ENCODE data around the gene MACROD2.
"Not testable (repeated sequence)": the region's sequence is repeated elsewhere in the genome, so short reads cannot be mapped to it uniquely, and the experiment has no call there.

Gene MACROD2

DNA sequence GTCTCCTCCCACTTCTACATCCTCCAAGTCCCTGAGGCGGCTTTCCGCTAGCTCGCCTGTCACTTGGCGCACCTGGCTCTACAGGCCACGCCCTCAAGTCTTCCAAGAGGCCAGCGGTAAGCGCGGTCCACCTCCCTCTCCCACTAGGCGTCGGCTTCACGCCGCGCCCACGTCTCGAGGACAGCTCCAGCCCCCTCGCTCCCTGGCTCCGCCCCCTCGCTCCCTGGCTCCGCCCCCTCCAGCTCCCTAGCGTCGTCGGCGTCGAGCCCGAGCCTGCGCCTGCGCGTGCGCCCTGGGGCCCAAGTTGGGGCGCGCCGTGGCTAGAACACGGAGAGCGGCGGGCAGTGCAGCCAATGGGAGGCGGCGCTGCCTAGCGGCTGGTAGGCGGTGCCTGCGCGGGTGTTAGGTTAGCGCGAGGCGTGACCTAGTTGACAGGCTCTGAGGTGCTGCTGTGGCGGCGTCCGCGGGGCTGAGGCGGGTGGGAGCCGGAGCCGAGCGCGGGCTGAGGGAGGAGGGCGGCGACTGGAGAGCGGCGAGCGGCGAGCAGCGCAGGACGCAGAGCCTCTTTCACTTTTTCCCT lies at the start of gene MACROD2:
TSS of gene MACROD2 (plus strand) at position 431 of the 580 bp plus-strand sequence.
- H3K9me3 Mint-ChIP-seq: peaks cover 22% of the 10 kb centered on the region
- peaks cover 20% of the 10 kb centered on the region for H3K27me3 Mint-ChIP-seq
- peak; percentile 40 for DNase-seq
- CTCF ChIA-PET: no interaction called here
- peaks cover 8% of the 10 kb centered on the region for H3K4me1 Mint-ChIP-seq
- peak within 1 kb of the TSS; percentile 57 for H3K4me3 Mint-ChIP-seq
- no peak within 1 kb of the TSS for H3K27ac Mint-ChIP-seq
- no peaks in the 10 kb centered on the region for H3K36me3 Mint-ChIP-seq

DNA sequence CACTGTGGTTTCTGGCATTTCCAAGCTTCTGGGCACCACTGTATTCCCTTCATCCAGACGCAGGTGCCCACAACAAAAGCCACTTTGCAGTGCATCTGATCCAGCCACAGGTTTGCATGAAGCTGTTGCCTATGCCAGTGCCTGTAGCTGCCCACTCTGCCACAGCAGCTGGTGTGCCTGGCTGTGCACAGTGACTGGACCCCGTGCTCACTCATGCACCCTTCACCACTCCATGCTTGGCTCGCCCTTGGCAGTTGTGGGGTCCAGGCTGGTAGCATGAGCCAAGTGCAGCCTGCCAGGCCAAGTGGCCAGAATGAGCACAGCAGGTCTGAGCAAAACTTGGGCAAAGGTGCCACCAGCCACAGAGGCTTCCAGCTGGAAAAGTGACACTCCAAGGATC lies 47.6 kb upstream of the MACROD2 start:
- no peak for DNase-seq
- Mint-ChIP-seq H3K4me1 (no peaks in the 10 kb centered on the region), H3K9me3 (peaks cover 7% of the 10 kb centered on the region), H3K27me3 (no peaks in the 10 kb centered on the region), H3K4me3 (no peak overlapping the region), H3K27ac (no peak overlapping the region), H3K36me3 (no peaks in the 10 kb centered on the region)
- CTCF ChIA-PET: no interaction called here

DNA sequence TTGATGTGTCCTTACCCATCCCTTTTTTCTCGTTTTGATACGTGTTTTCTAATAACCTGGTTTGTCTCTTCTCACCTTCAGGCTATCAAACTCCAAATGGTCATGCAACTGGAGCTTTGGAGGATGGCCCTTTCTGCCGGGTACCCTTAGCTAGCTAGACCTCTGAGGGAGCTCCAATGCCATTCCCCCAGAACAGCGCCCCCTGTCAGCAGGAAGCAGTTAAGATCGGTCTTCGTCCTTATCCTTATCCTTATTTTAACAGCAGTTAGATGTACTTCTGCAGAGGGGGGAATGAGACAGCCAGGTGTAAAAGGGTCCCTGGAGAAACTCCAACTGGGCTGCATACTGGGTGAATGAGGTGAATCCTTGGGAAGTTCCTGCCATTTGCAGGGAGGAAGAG lies 42.1 kb upstream of the MACROD2 start:
- H3K27me3 Mint-ChIP-seq: no peaks in the 10 kb centered on the region
- no peaks in the 10 kb centered on the region for H3K4me1 Mint-ChIP-seq
- H3K36me3 Mint-ChIP-seq: no peaks in the 10 kb centered on the region
- CTCF ChIA-PET: no interaction called here
- peaks cover 7% of the 10 kb centered on the region for H3K9me3 Mint-ChIP-seq
- no peak overlapping the region for H3K4me3 Mint-ChIP-seq
- H3K27ac Mint-ChIP-seq: no peak overlapping the region
- no peak for DNase-seq

DNA sequence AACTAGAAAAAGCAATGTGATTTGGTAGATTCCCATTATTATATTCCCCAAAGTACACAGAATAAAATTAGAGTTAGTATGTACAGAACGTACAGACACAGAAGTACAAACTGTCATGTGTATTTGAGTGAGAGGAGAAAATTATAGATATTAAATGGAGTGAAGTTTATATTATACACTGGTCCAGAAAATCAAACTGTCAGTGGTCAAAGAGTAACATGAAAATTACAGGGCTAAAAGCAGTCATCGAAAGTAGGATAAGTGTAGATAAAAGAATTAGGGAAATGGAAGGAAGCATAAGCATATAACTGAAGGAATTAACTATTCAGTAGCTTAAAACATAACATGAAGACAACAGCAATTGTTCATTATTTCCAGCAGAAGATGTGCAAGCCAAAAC lies 35.2 kb upstream of the MACROD2 start:
- no peak overlapping the region for H3K27ac Mint-ChIP-seq
- DNase-seq: no peak
- H3K4me3 Mint-ChIP-seq: no peak overlapping the region
- CTCF ChIA-PET: no interaction called here
- H3K36me3 Mint-ChIP-seq: no peaks in the 10 kb centered on the region
- peaks cover 5% of the 10 kb centered on the region for H3K9me3 Mint-ChIP-seq
- H3K27me3 Mint-ChIP-seq: no peaks in the 10 kb centered on the region
- no peaks in the 10 kb centered on the region for H3K4me1 Mint-ChIP-seq

DNA sequence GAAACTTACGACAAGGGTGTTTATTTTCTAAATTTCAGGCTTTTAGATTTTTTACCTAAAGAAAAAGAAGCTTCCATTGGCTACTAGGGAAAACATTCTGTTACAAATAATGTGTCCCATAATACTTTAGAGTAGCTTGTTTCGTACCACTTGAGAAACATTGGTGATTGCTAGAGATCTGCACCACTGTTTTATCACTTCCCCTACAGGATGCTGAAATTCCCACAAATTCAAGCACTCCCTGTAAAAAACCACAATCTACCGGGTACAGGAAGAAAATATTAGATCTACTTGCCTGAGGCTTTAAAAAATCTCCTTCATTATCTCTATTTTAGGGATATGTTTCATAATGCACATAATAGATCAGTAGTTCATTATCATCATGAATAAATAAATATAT lies 34.8 kb upstream of the MACROD2 start:
- Mint-ChIP-seq H3K4me1 (no peaks in the 10 kb centered on the region), H3K36me3 (no peaks in the 10 kb centered on the region), H3K9me3 (peaks cover 6% of the 10 kb centered on the region), H3K27ac (no peak overlapping the region), H3K4me3 (no peak overlapping the region), H3K27me3 (no peaks in the 10 kb centered on the region)
- DNase-seq: no peak
- CTCF ChIA-PET: no interaction called here

DNA sequence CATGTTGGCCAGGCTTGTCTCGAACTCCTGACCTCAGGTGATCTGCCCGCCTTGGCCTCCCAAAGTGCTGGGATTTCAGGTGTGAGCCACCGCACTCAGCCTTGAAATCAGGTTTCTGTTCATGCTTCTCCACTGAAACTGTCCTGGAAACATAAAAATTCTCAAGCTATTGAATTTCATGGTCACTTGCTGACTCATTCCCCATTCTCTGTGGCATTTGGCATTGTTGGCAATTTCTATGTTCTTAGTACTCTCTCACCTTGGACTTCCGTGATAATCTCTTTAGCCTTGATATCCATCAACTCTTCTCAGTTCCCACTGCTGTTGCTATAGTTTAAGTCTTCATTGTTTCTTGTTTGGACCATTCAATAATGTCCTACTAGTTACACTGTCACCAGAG lies 11.1 kb upstream of the MACROD2 start:
- Mint-ChIP-seq H3K36me3 (no peaks in the 10 kb centered on the region), H3K4me1 (no peaks in the 10 kb centered on the region), H3K4me3 (no peak overlapping the region), H3K27ac (no peak overlapping the region), H3K9me3 (no peaks in the 10 kb centered on the region), H3K27me3 (no peaks in the 10 kb centered on the region)
- CTCF ChIA-PET: no interaction called here
- no peak for DNase-seq

DNA sequence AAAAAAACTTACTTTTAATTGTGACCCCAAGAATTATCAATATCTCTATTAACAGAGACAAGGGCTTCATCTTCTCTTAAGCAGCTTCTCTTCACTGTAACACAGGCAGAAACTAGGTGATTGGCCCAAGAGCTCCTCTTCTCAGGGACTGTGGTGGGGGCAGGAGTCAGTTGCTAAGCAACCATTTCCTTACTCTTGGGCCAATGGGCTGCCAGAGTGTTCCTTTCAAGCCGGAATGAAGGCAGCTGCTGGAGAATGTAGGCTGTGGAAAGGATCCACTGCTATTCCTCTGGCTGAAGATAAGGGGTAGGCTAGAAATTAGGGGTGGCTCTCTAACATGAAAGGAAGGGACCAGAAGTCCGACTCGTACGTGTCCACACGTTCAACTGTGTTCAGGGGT lies 4.9 kb upstream of the MACROD2 start, which contains the start of gene SEL1L2:
TSS of gene SEL1L2 (minus strand) at position 150 of the 400 bp plus-strand sequence. CDS start at position 70, 80 bp downstream.
- Mint-ChIP-seq H3K9me3 (peaks cover 17% of the 10 kb centered on the region), H3K27me3 (peaks cover 7% of the 10 kb centered on the region), H3K36me3 (no peaks in the 10 kb centered on the region)

DNA sequence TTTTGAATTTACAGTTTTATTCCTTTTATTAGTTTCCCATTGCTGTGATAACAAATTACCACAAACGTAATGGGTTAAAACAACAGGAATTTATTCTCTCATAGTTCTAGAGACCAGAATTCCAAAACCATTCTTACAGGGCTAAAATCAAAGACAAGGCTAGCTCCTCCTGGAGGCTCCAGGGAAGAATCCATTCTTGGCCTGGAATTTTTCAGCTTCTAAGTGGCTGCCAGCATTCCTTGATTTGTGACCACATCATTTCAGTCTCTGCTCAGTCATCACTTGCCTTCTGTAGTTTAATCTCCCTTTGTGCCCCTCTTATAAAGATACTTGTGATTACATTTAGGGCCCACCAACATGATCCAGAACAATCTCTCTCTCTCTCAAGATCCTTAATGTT lies 4.0 kb upstream of the MACROD2 start:
- peaks cover 15% of the 10 kb centered on the region for H3K27me3 Mint-ChIP-seq
- no peak for DNase-seq
- H3K36me3 Mint-ChIP-seq: no peaks in the 10 kb centered on the region
- CTCF ChIA-PET: no interaction called here
- H3K9me3 Mint-ChIP-seq: peaks cover 19% of the 10 kb centered on the region
- H3K4me3 Mint-ChIP-seq: no peak overlapping the region
- H3K27ac Mint-ChIP-seq: no peak overlapping the region
- H3K4me1 Mint-ChIP-seq: peaks cover 5% of the 10 kb centered on the region

More for the DNA sequence above, 4.9 kb upstream of the MACROD2 start, which contains the start of gene SEL1L2:
- DNase-seq: no peak
- CTCF ChIA-PET: no interaction called here
- no peak within 1 kb of the TSS for H3K27ac Mint-ChIP-seq
- H3K4me1 Mint-ChIP-seq: peaks cover 3% of the 10 kb centered on the region
- no peak within 1 kb of the TSS for H3K4me3 Mint-ChIP-seq

DNA sequence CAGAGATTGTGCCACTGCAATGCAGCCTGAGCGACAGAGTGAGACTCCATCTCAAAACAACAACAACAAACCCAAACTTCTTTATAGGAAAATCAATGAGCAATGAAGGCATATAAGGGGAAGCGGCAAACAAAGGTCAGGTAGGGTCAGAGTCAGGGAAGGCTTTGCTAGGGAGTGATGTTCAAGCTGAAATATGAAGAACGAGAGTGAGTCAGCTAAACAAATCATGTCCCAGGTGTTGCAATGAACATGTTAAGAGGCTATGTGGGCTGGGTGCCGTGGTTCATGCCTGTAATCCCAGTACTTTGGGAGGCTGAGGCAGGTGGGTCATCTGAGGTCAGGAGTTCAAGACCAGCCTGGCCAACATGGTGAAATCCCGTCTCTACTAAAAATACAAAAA lies 3.4 kb upstream of the MACROD2 start:
- DNase-seq, H3K36me3 Mint-ChIP-seq, H3K4me3 Mint-ChIP-seq, CTCF ChIA-PET, H3K4me1 Mint-ChIP-seq: not testable (repeated sequence)
- peaks cover 20% of the 10 kb centered on the region for H3K27me3 Mint-ChIP-seq
- H3K27ac Mint-ChIP-seq: peak overlapping the region; percentile 49
- peaks cover 22% of the 10 kb centered on the region for H3K9me3 Mint-ChIP-seq

DNA sequence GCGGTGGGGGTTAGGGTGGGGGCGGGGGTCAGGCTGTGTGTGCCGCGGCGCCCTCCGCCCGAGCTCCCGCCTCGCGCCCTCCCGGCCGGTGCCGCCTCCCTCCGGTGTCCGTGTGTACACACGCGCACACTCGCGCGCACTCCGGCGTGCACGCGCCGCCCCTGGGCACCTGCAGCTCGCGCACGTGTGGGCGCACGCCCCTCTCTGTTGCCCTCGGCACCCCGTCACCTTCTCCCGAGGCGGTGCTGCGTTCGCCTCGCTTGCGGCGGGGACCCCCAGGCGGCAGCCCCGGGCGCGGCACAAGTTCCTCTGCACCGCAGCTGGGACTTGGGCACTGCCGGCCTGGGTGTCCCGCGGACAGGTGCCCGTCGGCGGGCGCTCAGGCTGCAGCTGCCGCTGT lies 525 bp downstream of the MACROD2 start:
- Mint-ChIP-seq H3K27me3 (peaks cover 20% of the 10 kb centered on the region), H3K4me1 (peaks cover 8% of the 10 kb centered on the region), H3K4me3 (no peak overlapping the region), H3K9me3 (peaks cover 19% of the 10 kb centered on the region), H3K27ac (no peak overlapping the region), H3K36me3 (no peaks in the 10 kb centered on the region)
- CTCF ChIA-PET: no interaction called here
- DNase-seq: no peak

DNA sequence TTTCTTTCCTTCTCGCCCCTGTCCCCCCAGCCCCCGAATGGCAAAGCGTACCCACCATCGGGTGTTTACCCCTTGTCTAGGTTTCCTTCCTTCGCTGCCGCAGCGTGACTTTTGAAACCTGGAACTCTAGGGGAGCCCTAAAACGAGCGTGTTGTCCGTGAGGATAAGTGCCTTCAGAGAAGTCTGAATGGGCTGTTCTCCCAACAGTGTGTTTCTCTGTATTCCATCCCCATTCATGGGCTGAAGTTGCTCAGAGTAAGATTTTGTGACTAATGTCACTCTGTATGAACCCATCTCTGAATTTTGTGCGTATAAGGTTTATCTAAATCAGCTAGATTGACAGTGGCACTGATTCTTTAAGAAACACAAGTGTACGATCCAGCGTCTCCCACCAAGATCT lies 949 bp downstream of the MACROD2 start:
- no peaks in the 10 kb centered on the region for H3K36me3 Mint-ChIP-seq
- peaks cover 8% of the 10 kb centered on the region for H3K4me1 Mint-ChIP-seq
- peaks cover 19% of the 10 kb centered on the region for H3K9me3 Mint-ChIP-seq
- peak overlapping the region; percentile 57 for H3K4me3 Mint-ChIP-seq
- no peak overlapping the region for H3K27ac Mint-ChIP-seq
- peaks cover 20% of the 10 kb centered on the region for H3K27me3 Mint-ChIP-seq
- CTCF ChIA-PET: no interaction called here
- DNase-seq: no peak

DNA sequence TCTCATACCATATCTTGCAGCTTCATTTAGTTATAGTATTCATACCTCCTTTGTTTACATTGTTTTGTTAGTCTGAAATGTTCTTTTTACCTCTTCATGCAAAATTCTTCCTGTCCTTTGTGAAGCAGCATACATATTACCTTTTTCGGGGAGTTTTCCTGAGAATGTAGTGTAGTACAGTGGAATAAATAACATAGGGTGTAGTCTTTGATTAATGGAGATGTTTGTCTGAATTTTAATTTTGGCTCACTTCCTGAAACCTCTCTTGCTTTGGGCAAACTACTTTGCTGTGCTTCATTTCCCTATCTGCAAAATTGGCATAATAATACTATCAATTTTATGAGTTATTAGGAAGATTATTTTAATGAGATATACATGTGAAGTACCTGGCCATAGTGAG lies 5.6 kb downstream of the MACROD2 start:
- Mint-ChIP-seq H3K36me3 (no peaks in the 10 kb centered on the region), H3K27ac (no peak overlapping the region), H3K4me1 (peaks cover 5% of the 10 kb centered on the region), H3K9me3 (peaks cover 5% of the 10 kb centered on the region), H3K27me3 (peaks cover 8% of the 10 kb centered on the region), H3K4me3 (no peak overlapping the region)
- CTCF ChIA-PET: no interaction called here
- DNase-seq: no peak

DNA sequence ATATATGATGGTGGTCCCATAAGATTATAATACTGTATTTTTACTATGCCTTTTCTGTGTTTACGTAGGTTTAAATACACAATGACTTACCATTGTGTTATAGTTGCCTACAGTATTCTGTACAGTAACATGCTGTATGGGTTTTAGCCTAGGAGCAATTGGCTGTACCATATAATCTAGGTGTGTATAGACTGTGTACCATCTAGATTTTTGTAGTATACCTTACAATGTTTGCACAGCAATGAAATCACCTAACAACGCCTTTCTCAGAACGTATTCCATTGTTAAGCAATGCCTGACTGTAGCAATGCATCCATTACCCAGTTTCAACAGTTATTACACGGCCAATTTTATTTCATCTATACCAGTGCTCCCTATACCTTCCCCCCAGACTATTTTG lies 10.7 kb downstream of the MACROD2 start:
- H3K27ac Mint-ChIP-seq: no peak overlapping the region
- H3K4me3 Mint-ChIP-seq: no peak overlapping the region
- H3K36me3 Mint-ChIP-seq: no peaks in the 10 kb centered on the region
- no peaks in the 10 kb centered on the region for H3K4me1 Mint-ChIP-seq
- H3K9me3 Mint-ChIP-seq: no peaks in the 10 kb centered on the region
- no peaks in the 10 kb centered on the region for H3K27me3 Mint-ChIP-seq
- DNase-seq: no peak
- CTCF ChIA-PET: no interaction called here

DNA sequence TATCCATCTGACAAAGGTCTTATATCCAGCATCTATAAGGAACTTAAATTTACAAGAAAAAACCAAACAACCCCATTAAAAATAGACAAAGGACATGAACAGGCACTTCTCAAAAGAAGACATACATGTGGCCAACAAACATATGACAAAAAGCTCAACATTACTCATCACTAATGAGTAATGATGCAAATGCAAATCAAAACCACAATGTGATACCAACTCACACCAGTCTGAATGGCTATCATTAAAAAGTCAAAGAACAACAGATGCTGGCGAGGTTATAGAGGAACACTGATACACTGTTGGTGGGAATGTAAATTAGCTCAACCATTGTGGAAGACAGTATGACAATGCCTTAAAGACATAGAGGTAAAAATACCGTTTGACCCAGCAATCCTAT lies 13.9 kb downstream of the MACROD2 start:
- no peaks in the 10 kb centered on the region for H3K4me1 Mint-ChIP-seq

DNA sequence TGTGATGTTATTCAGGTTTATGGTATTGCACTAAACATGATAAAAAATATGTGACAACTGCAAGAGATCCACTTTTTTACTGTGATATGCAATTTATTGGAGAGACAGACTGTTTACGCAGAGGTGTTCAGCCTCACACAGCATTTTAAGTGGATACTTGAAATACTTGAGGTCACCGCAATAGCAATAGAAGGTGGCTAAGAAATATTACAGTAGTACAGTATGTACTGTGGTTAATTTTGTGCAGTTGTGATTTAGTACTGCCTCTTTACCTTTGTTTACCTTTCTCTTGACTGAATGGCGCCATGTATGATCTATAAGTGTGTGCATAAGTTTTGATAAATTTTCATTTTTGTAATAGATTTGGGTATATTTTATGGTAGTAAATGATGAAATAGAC lies 17.4 kb downstream of the MACROD2 start:
- no peak overlapping the region for H3K27ac Mint-ChIP-seq
- no peaks in the 10 kb centered on the region for H3K27me3 Mint-ChIP-seq

More for the DNA sequence above, 13.9 kb downstream of the MACROD2 start:
- Mint-ChIP-seq H3K36me3 (no peaks in the 10 kb centered on the region), H3K27me3 (no peaks in the 10 kb centered on the region), H3K27ac (no peak overlapping the region), H3K9me3 (peaks cover 4% of the 10 kb centered on the region), H3K4me3 (no peak overlapping the region)
- DNase-seq: no peak
- CTCF ChIA-PET: no interaction called here

DNA sequence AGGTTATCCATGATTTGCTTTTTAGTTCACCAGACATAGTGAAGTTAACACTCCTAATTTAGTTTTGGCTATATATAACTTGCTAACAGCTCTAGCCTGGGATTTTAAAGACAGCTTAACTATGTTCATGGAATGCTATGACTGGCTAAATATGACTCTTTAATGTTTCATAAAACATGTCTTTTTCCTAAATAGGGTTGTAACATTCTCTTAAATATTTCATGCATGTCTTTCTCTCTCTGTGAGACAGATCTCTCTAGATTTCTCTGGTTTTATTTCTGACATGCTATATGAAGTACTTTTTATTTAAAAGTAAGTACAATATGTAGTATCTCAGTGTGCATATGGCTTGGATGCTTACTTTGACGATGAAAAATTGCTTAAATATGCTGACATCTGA lies 35.7 kb downstream of the MACROD2 start:
- H3K9me3 Mint-ChIP-seq: peaks cover 3% of the 10 kb centered on the region
- H3K27me3 Mint-ChIP-seq: no peaks in the 10 kb centered on the region
- H3K4me1 Mint-ChIP-seq: no peaks in the 10 kb centered on the region
- CTCF ChIA-PET: no interaction called here
- no peaks in the 10 kb centered on the region for H3K36me3 Mint-ChIP-seq
- no peak for DNase-seq
- no peak overlapping the region for H3K27ac Mint-ChIP-seq
- no peak overlapping the region for H3K4me3 Mint-ChIP-seq

More for the DNA sequence above, 17.4 kb downstream of the MACROD2 start:
- peaks cover 7% of the 10 kb centered on the region for H3K9me3 Mint-ChIP-seq
- no peak for DNase-seq
- H3K4me3 Mint-ChIP-seq: no peak overlapping the region
- H3K36me3 Mint-ChIP-seq: no peaks in the 10 kb centered on the region
- H3K4me1 Mint-ChIP-seq: no peaks in the 10 kb centered on the region
- CTCF ChIA-PET: no interaction called here

All from activated naive CD4-positive, alpha-beta T cell treated with anti-CD3 and anti-CD28 coated beads, Interleukin-2, amount 10 ng/mL, durations not matched to agents 7 days and 5 days (primary cell).